Fibroblast of the aortic adventitia (primary cell): ENCODE data around the gene C1QL2. TPM values are rescaled to one million over a fixed set of nuclear protein-coding genes. Genes with fewer than 3 reads are reported as not detected.

Experiments
- DNase-seq: peaks from one replicate; pipeline ENCODE4 v3.0.0-alpha.2; 2010; ENCODE audit warnings: low read depth
- H3K4me3 ChIP-seq: 2 replicates; pipeline ENCODE4 v1.5.1; 2011; ENCODE audit warnings: low read depth, mild to moderate bottlenecking, control low read depth, low read length, moderate library complexity
- CTCF ChIP-seq: IDR thresholded peaks from 2 replicates; pipeline ENCODE4 v1.5.1; 2011; ENCODE audit warnings: mild to moderate bottlenecking, low read length, control low read depth, inconsistent platforms; ENCODE audit not compliant: insufficient read depth
- total RNA-seq: library from RNA; depleted of rRNA; stranded (reverse); fragments of >200 nt; gene quantifications from 2 replicates; pipeline ENCODE4 v1.2.3, GENCODE V29; 2012; ENCODE audit warnings: low replicate concordance

The C1QL2 gene
- total RNA-seq, 1 donor = not detected

GRCh38 chr2:119157850-119158511 is 570 bp downstream of the C1QL2 start:
- no peak overlapping the region for H3K4me3 ChIP-seq
- no peak for DNase-seq
- no peak for TF ChIP-seq CTCF

- DNase-seq = no peak
- no peak overlapping the region for H3K4me3 ChIP-seq
- TF ChIP-seq CTCF = no peak
Measured at GRCh38 chr2:119156891-119157773, 1.4 kb downstream of the C1QL2 start.

GRCh38 chr2:119156105-119156890 is 2.3 kb downstream of the C1QL2 start:
- no peak overlapping the region for H3K4me3 ChIP-seq
- no peak for TF ChIP-seq CTCF
- no peak for DNase-seq

GRCh38 chr2:119155633-119156032 is 2.9 kb downstream of the C1QL2 start:
- H3K4me3 ChIP-seq = no peak overlapping the region
- DNase-seq = no peak
- TF ChIP-seq CTCF = no peak

- no peak for TF ChIP-seq CTCF
- DNase-seq = no peak
- H3K4me3 ChIP-seq = no peak overlapping the region
Measured at GRCh38 chr2:119154076-119154475, 4.5 kb downstream of the C1QL2 start.

- no peak for TF ChIP-seq CTCF
- no peak overlapping the region for H3K4me3 ChIP-seq
- DNase-seq = no peak
Measured at GRCh38 chr2:119149611-119150010, 8.9 kb downstream of the C1QL2 start.
